Endothelial cell of umbilical vein (primary cell): ENCODE data around the gene JMJD8. TPM values are rescaled to one million over a fixed set of nuclear protein-coding genes. Genes with fewer than 3 reads are reported as not detected.

Experiments
- BruUV-seq: library from RNA; stranded (reverse); fragments of 400-500 nt; replicated peaks from 2 replicates; lab custom pipeline; 2021; lab: Mats Ljungman, UMichigan
- CTCF ChIA-PET: fragments of 300-600, 350-600 bp; sonication (Branson Sonifier 250); formaldehyde crosslinking; loops from one replicate; lab custom pipeline; 2021; ENCODE audit warnings: antibody characterized with exemption, inconsistent platforms; lab: Charles Lee
- POLR2A ChIA-PET: fragments of 300-600, 350-600 bp; sonication (Branson Sonifier 250); formaldehyde crosslinking; loops from one replicate; lab custom pipeline; 2021; ENCODE audit warnings: antibody characterized with exemption, inconsistent platforms; lab: Charles Lee
- DNase-seq: peaks from one replicate; pipeline ENCODE4 v3.0.0-alpha.2; 2011; ENCODE audit warnings: low read depth, low spot score
- FAIRE-seq: peaks from 2 replicates; lab custom pipeline; 2011; peaks lifted over from hg19 to GRCh38; lab: Jason Lieb, UNC
- H2AFZ ChIP-seq: 2 replicates; pipeline ENCODE4 v1.6.0; 2012; ENCODE audit warnings: low read depth, low read length, control low read depth, inconsistent platforms
- H3K27ac ChIP-seq: 2 replicates; pipeline ENCODE4 v1.5.1; 2011; ENCODE audit warnings: low read depth, mild to moderate bottlenecking, control low read depth, low read length, moderate library complexity; ENCODE audit not compliant: insufficient read depth
- H3K27me3 ChIP-seq, 2 experiments: 2 replicates each; pipeline versions ENCODE4 v1.6.0 to v1.6.1; 2011; ENCODE audit warnings: low read length in 2 of 2, mixed read lengths in 1 of 2; ENCODE audit not compliant: control insufficient read depth in 2 of 2, insufficient read depth in 2 of 2
- H3K36me3 ChIP-seq, 2 experiments: 2 replicates in 1 of 2; 3 replicates in 1 of 2; pipeline ENCODE4 v1.5.1; 2011; ENCODE audit warnings: low read length in 2 of 2, mild to moderate bottlenecking in 1 of 2, moderate library complexity in 1 of 2; ENCODE audit not compliant: control insufficient read depth in 2 of 2, insufficient read depth in 2 of 2; ENCODE audit errors: extremely low read depth in 1 of 2
- H3K4me1 ChIP-seq: 3 replicates; pipeline ENCODE4 v1.5.1; 2011; ENCODE audit warnings: mild to moderate bottlenecking, low read length; ENCODE audit not compliant: control insufficient read depth, insufficient read depth; ENCODE audit errors: extremely low read depth
- H3K4me2 ChIP-seq: 2 replicates; pipeline ENCODE4 v1.6.1; 2011; ENCODE audit warnings: low read length, control low read depth, mixed read lengths; ENCODE audit not compliant: insufficient read depth
- H3K4me3 ChIP-seq, 3 experiments: fragments of 200-600 bp in 1 of 3; sonication (generic), shearing (Covaris generic) in 1 of 3; replicated peaks in 1 of 3; 2 replicates each; pipeline ENCODE4 v1.5.1; 2011 to 2016; ENCODE audit warnings: control low read depth in 3 of 3, low read length in 3 of 3, mild to moderate bottlenecking in 2 of 3, inconsistent platforms in 1 of 3, low read depth in 1 of 3, moderate library complexity in 1 of 3; ENCODE audit not compliant: insufficient read depth in 1 of 3
- H3K79me2 ChIP-seq: 2 replicates; pipeline ENCODE4 v1.6.0; 2012; ENCODE audit warnings: low read length, inconsistent platforms; ENCODE audit not compliant: control insufficient read depth, insufficient read depth
- H3K9ac ChIP-seq: replicated peaks from 2 replicates; pipeline ENCODE3; 2011; ENCODE audit warnings: low read length, control low read depth; ENCODE audit not compliant: insufficient read depth; ENCODE audit errors: extremely low read depth
- H3K9me1 ChIP-seq: replicated peaks from 3 replicates; pipeline ENCODE4 v1.6.0; 2011; ENCODE audit warnings: mild to moderate bottlenecking, low read length; ENCODE audit not compliant: control insufficient read depth, insufficient read depth; ENCODE audit errors: extremely low read depth
- H3K9me3 ChIP-seq: replicated peaks from 2 replicates; pipeline ENCODE4 v1.5.1; 2012; ENCODE audit warnings: low read length, inconsistent platforms; ENCODE audit not compliant: control insufficient read depth, insufficient read depth
- H4K20me1 ChIP-seq: replicated peaks from 2 replicates; pipeline ENCODE3; 2011; ENCODE audit warnings: mild to moderate bottlenecking, low read length; ENCODE audit not compliant: control insufficient read depth, insufficient read depth; ENCODE audit errors: extremely low read depth
- CTCF ChIP-seq, 2 donors: IDR thresholded peaks; 1 replicate in 1 of 2; 2 replicates in 1 of 2; pipeline ENCODE4 v1.5.1; 2011; ENCODE audit warnings: low read length in 2 of 2, mild to moderate bottlenecking in 2 of 2, moderate library complexity in 2 of 2, control low read depth in 1 of 2, inconsistent platforms in 1 of 2, low read depth in 1 of 2; ENCODE audit not compliant: insufficient read depth in 1 of 2; ENCODE audit errors: extremely low read depth in 1 of 2
- EZH2 ChIP-seq: IDR thresholded peaks from 2 replicates; pipeline ENCODE4 v1.6.1; 2012; ENCODE audit warnings: borderline replicate concordance, low read depth, mild to moderate bottlenecking, moderate library complexity, low read length, inconsistent platforms; ENCODE audit not compliant: severe bottlenecking
- FOS ChIP-seq: IDR thresholded peaks from 2 replicates; pipeline ENCODE4 v1.6.1; 2011; ENCODE audit warnings: mild to moderate bottlenecking, low read length, moderate library complexity, borderline replicate concordance; ENCODE audit not compliant: insufficient read depth
- GATA2 ChIP-seq: IDR thresholded peaks from 2 replicates; pipeline ENCODE4 v1.7.0; 2011; ENCODE audit warnings: low read depth, mild to moderate bottlenecking, moderate library complexity, mixed read lengths, low read length; ENCODE audit not compliant: insufficient read length, insufficient read depth
- JUN ChIP-seq: IDR thresholded peaks from 2 replicates; pipeline ENCODE4 v1.6.1; 2011; ENCODE audit warnings: borderline replicate concordance, low read depth; ENCODE audit not compliant: insufficient read length, insufficient read depth
- MAX ChIP-seq: IDR thresholded peaks from 2 replicates; pipeline ENCODE4 v1.6.1; 2011; ENCODE audit not compliant: insufficient read depth, insufficient read length
- MYC ChIP-seq: IDR thresholded peaks from one replicate; pipeline ENCODE4 v1.6.1; 2011; ENCODE audit warnings: mild to moderate bottlenecking, low read depth, low read length
- POLR2A ChIP-seq: IDR thresholded peaks from 2 replicates; pipeline ENCODE4 v1.6.1; 2012; ENCODE audit warnings: low read depth, mild to moderate bottlenecking, control low read depth, low read length
- POLR2AphosphoS5 ChIP-seq: IDR thresholded peaks from 2 replicates; pipeline ENCODE4 v1.6.1; 2012; ENCODE audit warnings: low read depth, mild to moderate bottlenecking, control low read depth, low read length, moderate library complexity; ENCODE audit not compliant: insufficient read depth
- dilution Hi-C: fragments of 300-500 bp; cut with MboI; formaldehyde crosslinking; loops from one replicate; pipeline ENCODE4 v1.15.0; 2019; ENCODE audit warnings: low sequenced_read_pairs; ENCODE audit not compliant: extremely low pct_ligation_motif_present
- intact Hi-C: fragments of 100-400 bp; cut with micrococcal nuclease; formaldehyde crosslinking; loops from one replicate; pipeline ENCODE4 v1.10.0; 2022
- polyA plus RNA-seq, 4 experiments: library from polyadenylated mRNA; depleted of rRNA in 3 of 4; stranded (reverse) in 3 of 4; unstranded in 1 of 4; fragments of >200 nt; gene quantifications; 2 replicates each; pipeline versions ENCODE4 v1.2.1 to v1.2.3, GENCODE V29; 2011 to 2012; ENCODE audit warnings: missing spikeins in 1 of 4
- total RNA-seq: library from RNA; stranded (reverse); gene quantifications from 2 replicates; pipeline ENCODE4 v1.2.3, GENCODE V29; 2021

The JMJD8 gene
- total and polyA plus RNA-seq, 2 donors (not counting 3 experiments of a cell fraction or from before 2014, with no cell fraction given) = 55.1 to 102 TPM

- ChIA-PET POLR2A (no interaction called here), CTCF (interaction anchor here (1.5 to 1.8 kb wide), 2 partner anchors 10 to 106 kb away, joined by 4 to 5 read pairs; partner anchors contain the start of gene RHBDL1)
- peaks cover 7 to 22% of the 10 kb centered on the region in 2 experiments for H3K36me3 ChIP-seq
- DNase-seq (no peak), FAIRE-seq (no peak)
- H3K4me2 ChIP-seq = no peak overlapping the region
- BruUV-seq = no TSS peak
- peaks cover 31% of the 10 kb centered on the region for H3K79me2 ChIP-seq
- H3K9me1 ChIP-seq = no peaks in the 10 kb centered on the region
- TF ChIP-seq EZH2 (no peak), POLR2A (no peak), GATA2 (no peak), FOS (no peak), POLR2AphosphoS5 (no peak), MYC (no peak), MAX (no peak), JUN (no peak), CTCF (IDR thresholded peaks at IDR 0.05; ENCODE audit: extremely low read depth in 1 of 2, insufficient read depth in 1 of 2, low read depth in 1 of 2, low read length in 2 of 2) (no peak)
- H3K4me3 ChIP-seq = no peak overlapping the region
- H3K9me3 ChIP-seq = no peaks in the 10 kb centered on the region
- no peaks in the 10 kb centered on the region for H3K27me3 ChIP-seq
- H2AFZ ChIP-seq = no peak overlapping the region
- peaks cover 26% of the 10 kb centered on the region for H3K4me1 ChIP-seq
- dilution Hi-C loops (no loop called here), intact Hi-C loops (no loop called here)
- H3K9ac ChIP-seq = no peak overlapping the region
- no peak overlapping the region for H3K27ac ChIP-seq
- H4K20me1 ChIP-seq = no peaks in the 10 kb centered on the region
Observed at GRCh38 chr16:684961-685696, 995 bp upstream of the JMJD8 start.
